Memory B cell (primary cell): ENCODE measurements around the gene BFSP2.

Source experiments
- ATAC-seq: fragments of 150-1000 bp; cut with Tn5 transposase; 2 replicates; pipeline ENCODE4 v1.10.0; 2021; ENCODE audit warnings: low read depth, mild to moderate bottlenecking, moderate library complexity
- DNase-seq, 2 donors: peaks; one replicate each; pipeline ENCODE4 v3.0.0; 2022; ENCODE audit warnings: low spot score in 2 of 2
- H3K27ac Mint-ChIP-seq: one replicate; pipeline ENCODE4 v1.8.0; 2022; ENCODE audit warnings: mild to moderate bottlenecking, moderate library complexity, mixed read lengths
- H3K27me3 Mint-ChIP-seq: one replicate; pipeline ENCODE4 v1.8.0; 2022; ENCODE audit warnings: mixed read lengths
- H3K36me3 Mint-ChIP-seq: one replicate; pipeline ENCODE4 v1.8.0; 2022; ENCODE audit warnings: mild to moderate bottlenecking, mixed read lengths
- H3K4me1 Mint-ChIP-seq: one replicate; pipeline ENCODE4 v1.8.0; 2022; ENCODE audit warnings: mixed read lengths
- H3K4me3 Mint-ChIP-seq: one replicate; pipeline ENCODE4 v1.8.0; 2022; ENCODE audit warnings: mild to moderate bottlenecking, moderate library complexity, mixed read lengths
- H3K9me3 Mint-ChIP-seq: one replicate; pipeline ENCODE4 v1.8.0; 2022; ENCODE audit warnings: mixed read lengths

The BFSP2 gene

GRCh38 chr3:133390715-133391114 lies 9.1 kb upstream of the BFSP2 start:
- Mint-ChIP-seq H3K4me3 (no peak overlapping the region), H3K36me3 (peaks cover 5% of the 10 kb centered on the region), H3K9me3 (peaks cover 5% of the 10 kb centered on the region), H3K4me1 (peaks cover 4% of the 10 kb centered on the region), H3K27ac (no peak overlapping the region), H3K27me3 (peaks cover 5% of the 10 kb centered on the region)
- DNase-seq (no peak), ATAC-seq (no peak)

- no peak overlapping the region for H3K4me3 Mint-ChIP-seq
- peaks cover 5% of the 10 kb centered on the region for H3K9me3 Mint-ChIP-seq
- H3K27me3 Mint-ChIP-seq: peaks cover 4% of the 10 kb centered on the region
- no peak overlapping the region for H3K27ac Mint-ChIP-seq
- peaks cover 5% of the 10 kb centered on the region for H3K36me3 Mint-ChIP-seq
- H3K4me1 Mint-ChIP-seq: peaks cover 4% of the 10 kb centered on the region
- DNase-seq: no peak
- ATAC-seq: no peak
Observed at GRCh38 chr3:133393204-133393603, 6.7 kb upstream of the BFSP2 start.

- H3K36me3 Mint-ChIP-seq: peaks cover 5% of the 10 kb centered on the region
- H3K4me3 Mint-ChIP-seq: no peak overlapping the region
- H3K4me1 Mint-ChIP-seq: peaks cover 4% of the 10 kb centered on the region
- peaks cover 5% of the 10 kb centered on the region for H3K9me3 Mint-ChIP-seq
- DNase-seq (no peak), ATAC-seq (no peak)
- peaks cover 6% of the 10 kb centered on the region for H3K27me3 Mint-ChIP-seq
- H3K27ac Mint-ChIP-seq: no peak overlapping the region
Observed at GRCh38 chr3:133393691-133394474, 6.0 kb upstream of the BFSP2 start.

- peaks cover 11% of the 10 kb centered on the region for H3K27me3 Mint-ChIP-seq
- no peak overlapping the region for H3K27ac Mint-ChIP-seq
- no peak for DNase-seq
- ATAC-seq: no peak
- peaks cover 4% of the 10 kb centered on the region for H3K4me1 Mint-ChIP-seq
- H3K9me3 Mint-ChIP-seq: peaks cover 5% of the 10 kb centered on the region
- H3K4me3 Mint-ChIP-seq: no peak overlapping the region
- peaks cover 5% of the 10 kb centered on the region for H3K36me3 Mint-ChIP-seq
Observed at GRCh38 chr3:133394561-133395311, 5.1 kb upstream of the BFSP2 start.

GRCh38 chr3:133396906-133397305 lies 3.0 kb upstream of the BFSP2 start:
- H3K4me3 Mint-ChIP-seq: no peak overlapping the region
- ATAC-seq: no peak
- H3K27ac Mint-ChIP-seq: no peak overlapping the region
- peaks cover 5% of the 10 kb centered on the region for H3K9me3 Mint-ChIP-seq
- peaks cover 4% of the 10 kb centered on the region for H3K4me1 Mint-ChIP-seq
- H3K27me3 Mint-ChIP-seq: peaks cover 11% of the 10 kb centered on the region
- no peak for DNase-seq
- H3K36me3 Mint-ChIP-seq: peaks cover 5% of the 10 kb centered on the region

GRCh38 chr3:133401374-133402135 lies 1.7 kb downstream of the BFSP2 start:
- Mint-ChIP-seq H3K27ac (no peak overlapping the region), H3K9me3 (no peaks in the 10 kb centered on the region), H3K4me1 (no peaks in the 10 kb centered on the region), H3K4me3 (no peak overlapping the region), H3K27me3 (peaks cover 9% of the 10 kb centered on the region), H3K36me3 (no peaks in the 10 kb centered on the region)
- DNase-seq: no peak
- ATAC-seq: no peak

GRCh38 chr3:133404920-133405319 lies 5.1 kb downstream of the BFSP2 start:
- Mint-ChIP-seq H3K27ac (no peak overlapping the region), H3K4me1 (no peaks in the 10 kb centered on the region), H3K36me3 (no peaks in the 10 kb centered on the region), H3K27me3 (peaks cover 7% of the 10 kb centered on the region), H3K9me3 (no peaks in the 10 kb centered on the region), H3K4me3 (no peak overlapping the region)
- ATAC-seq (no peak), DNase-seq (no peak)

GRCh38 chr3:133408366-133408765 lies 8.5 kb downstream of the BFSP2 start:
- Mint-ChIP-seq H3K36me3 (no peaks in the 10 kb centered on the region), H3K27me3 (peaks cover 11% of the 10 kb centered on the region), H3K27ac (no peak overlapping the region), H3K4me3 (no peak overlapping the region), H3K9me3 (no peaks in the 10 kb centered on the region), H3K4me1 (peaks cover 4% of the 10 kb centered on the region)
- ATAC-seq: no peak
- DNase-seq: no peak

- no peak overlapping the region for H3K27ac Mint-ChIP-seq
- no peaks in the 10 kb centered on the region for H3K9me3 Mint-ChIP-seq
- DNase-seq (no peak), ATAC-seq (no peak)
- H3K36me3 Mint-ChIP-seq: no peaks in the 10 kb centered on the region
- no peak overlapping the region for H3K4me3 Mint-ChIP-seq
- H3K4me1 Mint-ChIP-seq: peaks cover 9% of the 10 kb centered on the region
- H3K27me3 Mint-ChIP-seq: peaks cover 11% of the 10 kb centered on the region
Observed at GRCh38 chr3:133408961-133409360, 9.1 kb downstream of the BFSP2 start.

GRCh38 chr3:133410191-133410892 lies 10.5 kb downstream of the BFSP2 start:
- Mint-ChIP-seq H3K4me3 (no peak overlapping the region), H3K36me3 (no peaks in the 10 kb centered on the region), H3K27me3 (peaks cover 8% of the 10 kb centered on the region), H3K27ac (no peak overlapping the region), H3K9me3 (no peaks in the 10 kb centered on the region), H3K4me1 (peaks cover 11% of the 10 kb centered on the region)
- ATAC-seq (no peak), DNase-seq (no peak)

GRCh38 chr3:133412183-133413132 lies 12.6 kb downstream of the BFSP2 start:
- peaks cover 20% of the 10 kb centered on the region for H3K4me1 Mint-ChIP-seq
- no peaks in the 10 kb centered on the region for H3K36me3 Mint-ChIP-seq
- H3K4me3 Mint-ChIP-seq: no peak overlapping the region
- no peak overlapping the region for H3K27ac Mint-ChIP-seq
- DNase-seq (no peak), ATAC-seq (no peak)
- no peaks in the 10 kb centered on the region for H3K9me3 Mint-ChIP-seq
- peaks cover 15% of the 10 kb centered on the region for H3K27me3 Mint-ChIP-seq

GRCh38 chr3:133413161-133414020 lies 13.5 kb downstream of the BFSP2 start:
- Mint-ChIP-seq H3K27ac (no peak overlapping the region), H3K4me3 (no peak overlapping the region), H3K9me3 (no peaks in the 10 kb centered on the region), H3K36me3 (no peaks in the 10 kb centered on the region), H3K4me1 (peaks cover 24% of the 10 kb centered on the region), H3K27me3 (peaks cover 21% of the 10 kb centered on the region)
- ATAC-seq: no peak
- no peak for DNase-seq
